HepG2 (cell line): ENCODE measurements around the gene SELENOW.

Experiments
- EHMT2 ChIP-seq: fragments of 200-600 bp; sonication (generic); IDR thresholded peaks from 2 replicates; pipeline ENCODE4 v1.7.0; 2017; ENCODE audit warnings: antibody characterized with exemption, low read depth, low read length, borderline replicate concordance
- EP300 ChIP-seq, 3 experiments: sonication (generic) in 1 of 3; formaldehyde crosslinking in 1 of 3; IDR thresholded peaks; 2 replicates each; pipeline versions ENCODE4 v1.5.1 to v1.6.1; 2011 to 2020; ENCODE audit warnings: low read depth in 2 of 3, low read length in 2 of 3, borderline replicate concordance in 1 of 3, improper control_type of control experiment in 1 of 3, mild to moderate bottlenecking in 1 of 3, missing genetic modification reagents in 1 of 3, moderate library complexity in 1 of 3
- HES4 ChIP-seq: sonication (generic); formaldehyde crosslinking; IDR thresholded peaks from 2 replicates; pipeline ENCODE4 v1.9.0; 2021; ENCODE audit warnings: mild to moderate bottlenecking, missing genetic modification reagents, borderline replicate concordance
- ISX ChIP-seq: sonication (generic); formaldehyde crosslinking; conservative IDR thresholded peaks from 2 replicates; pipeline ENCODE4 v1.5.0; 2020; ENCODE audit warnings: missing genetic modification reagents
- PBX3 ChIP-seq: sonication (generic); formaldehyde crosslinking; IDR thresholded peaks from 2 replicates; pipeline ENCODE4 v1.8.1; 2023; ENCODE audit warnings: missing genetic modification reagents, inconsistent platforms, borderline replicate concordance
- ZBTB21 ChIP-seq: sonication (generic); formaldehyde crosslinking; IDR thresholded peaks from 2 replicates; pipeline ENCODE4 v1.4.0; 2020; ENCODE audit warnings: missing genetic modification reagents
- ZNF552 ChIP-seq: sonication (generic); formaldehyde crosslinking; IDR thresholded peaks from 2 replicates; pipeline ENCODE4 v1.9.0; 2022; ENCODE audit warnings: missing genetic modification reagents, mild to moderate bottlenecking, borderline replicate concordance
- TF ChIP-seq, protein P1 (sequence below): IDR thresholded peaks from 2 replicates; pipeline ENCODE4 v1.6.1; 2012; ENCODE audit warnings: inconsistent platforms
- TF ChIP-seq, protein P2 (sequence below): sonication (generic); formaldehyde crosslinking; IDR thresholded peaks from 2 replicates; pipeline ENCODE4 v1.5.0; 2020; ENCODE audit warnings: missing genetic modification reagents, mild to moderate bottlenecking, borderline replicate concordance

- TF ChIP-seq, protein P1, sequence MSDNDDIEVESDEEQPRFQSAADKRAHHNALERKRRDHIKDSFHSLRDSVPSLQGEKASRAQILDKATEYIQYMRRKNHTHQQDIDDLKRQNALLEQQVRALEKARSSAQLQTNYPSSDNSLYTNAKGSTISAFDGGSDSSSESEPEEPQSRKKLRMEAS = no peak
- TF ChIP-seq ISX (CRISPR knock-in tag) = no peak
- TF ChIP-seq EHMT2 = no peak
- TF ChIP-seq, protein P2, sequence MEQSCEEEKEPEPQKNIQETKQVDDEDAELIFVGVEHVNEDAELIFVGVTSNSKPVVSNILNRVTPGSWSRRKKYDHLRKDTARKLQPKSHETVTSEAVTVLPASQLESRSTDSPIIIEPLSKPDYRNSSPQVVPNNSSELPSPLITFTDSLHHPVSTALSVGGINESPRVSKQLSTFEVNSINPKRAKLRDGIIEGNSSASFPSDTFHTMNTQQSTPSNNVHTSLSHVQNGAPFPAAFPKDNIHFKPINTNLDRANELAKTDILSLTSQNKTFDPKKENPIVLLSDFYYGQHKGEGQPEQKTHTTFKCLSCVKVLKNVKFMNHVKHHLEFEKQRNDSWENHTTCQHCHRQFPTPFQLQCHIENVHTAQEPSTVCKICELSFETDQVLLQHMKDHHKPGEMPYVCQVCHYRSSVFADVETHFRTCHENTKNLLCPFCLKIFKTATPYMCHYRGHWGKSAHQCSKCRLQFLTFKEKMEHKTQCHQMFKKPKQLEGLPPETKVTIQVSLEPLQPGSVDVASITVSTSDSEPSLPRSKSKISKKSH (CRISPR knock-in tag) = no peak
- no peak for TF ChIP-seq EP300 (IDR thresholded peaks at IDR 0.05; ENCODE audit: low read depth in 2 of 2, low read length in 2 of 2)
- no peak for TF ChIP-seq EP300 (CRISPR knock-in tag; IDR thresholded peaks at IDR 0.05; ENCODE audit: borderline replicate concordance)
- no peak for TF ChIP-seq ZBTB21 (CRISPR knock-in tag)
- no peak for TF ChIP-seq HES4 (CRISPR knock-in tag)
- TF ChIP-seq ZNF552 (CRISPR knock-in tag) = no peak
- TF ChIP-seq PBX3 (CRISPR knock-in tag) = no peak
Measured at GRCh38 chr19:47741544-47742140, 36.9 kb upstream of the SELENOW start.
